GM20000 (cell line): ENCODE measurements around the gene APOL1.

ENCODE experiments used
- DNase-seq: peaks from one replicate; pipeline ENCODE4 v3.0.0; 2012; ENCODE audit warnings: low spot score
- TF ChIP-seq, protein P1 (sequence below): IDR thresholded peaks from 2 replicates; pipeline ENCODE4 v1.5.1; 2012; ENCODE audit warnings: mild to moderate bottlenecking, control low read depth; ENCODE audit errors: extremely low read depth, missing control alignments

Gene APOL1

DNA sequence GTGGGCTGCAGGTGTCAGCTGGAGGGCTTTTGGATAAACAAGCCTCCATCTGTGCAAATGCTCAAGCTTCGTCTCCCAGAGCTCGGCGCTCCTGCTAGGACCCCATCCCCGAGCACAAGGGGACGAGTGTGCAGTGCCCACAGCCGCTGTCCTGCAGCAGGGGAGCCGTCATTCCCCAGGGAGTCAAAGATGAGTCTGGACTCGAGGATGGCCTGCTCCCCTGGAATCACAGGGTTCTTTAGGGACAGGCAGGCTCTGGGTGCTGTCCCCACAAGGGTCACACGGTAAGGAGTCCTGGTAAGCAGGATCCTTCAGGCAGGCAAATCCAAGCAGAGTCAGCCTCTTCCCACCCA is 50.2 kb downstream of the APOL1 start:
- DNase-seq: no peak
- TF ChIP-seq, protein P1, sequence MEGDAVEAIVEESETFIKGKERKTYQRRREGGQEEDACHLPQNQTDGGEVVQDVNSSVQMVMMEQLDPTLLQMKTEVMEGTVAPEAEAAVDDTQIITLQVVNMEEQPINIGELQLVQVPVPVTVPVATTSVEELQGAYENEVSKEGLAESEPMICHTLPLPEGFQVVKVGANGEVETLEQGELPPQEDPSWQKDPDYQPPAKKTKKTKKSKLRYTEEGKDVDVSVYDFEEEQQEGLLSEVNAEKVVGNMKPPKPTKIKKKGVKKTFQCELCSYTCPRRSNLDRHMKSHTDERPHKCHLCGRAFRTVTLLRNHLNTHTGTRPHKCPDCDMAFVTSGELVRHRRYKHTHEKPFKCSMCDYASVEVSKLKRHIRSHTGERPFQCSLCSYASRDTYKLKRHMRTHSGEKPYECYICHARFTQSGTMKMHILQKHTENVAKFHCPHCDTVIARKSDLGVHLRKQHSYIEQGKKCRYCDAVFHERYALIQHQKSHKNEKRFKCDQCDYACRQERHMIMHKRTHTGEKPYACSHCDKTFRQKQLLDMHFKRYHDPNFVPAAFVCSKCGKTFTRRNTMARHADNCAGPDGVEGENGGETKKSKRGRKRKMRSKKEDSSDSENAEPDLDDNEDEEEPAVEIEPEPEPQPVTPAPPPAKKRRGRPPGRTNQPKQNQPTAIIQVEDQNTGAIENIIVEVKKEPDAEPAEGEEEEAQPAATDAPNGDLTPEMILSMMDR: no peak

DNA sequence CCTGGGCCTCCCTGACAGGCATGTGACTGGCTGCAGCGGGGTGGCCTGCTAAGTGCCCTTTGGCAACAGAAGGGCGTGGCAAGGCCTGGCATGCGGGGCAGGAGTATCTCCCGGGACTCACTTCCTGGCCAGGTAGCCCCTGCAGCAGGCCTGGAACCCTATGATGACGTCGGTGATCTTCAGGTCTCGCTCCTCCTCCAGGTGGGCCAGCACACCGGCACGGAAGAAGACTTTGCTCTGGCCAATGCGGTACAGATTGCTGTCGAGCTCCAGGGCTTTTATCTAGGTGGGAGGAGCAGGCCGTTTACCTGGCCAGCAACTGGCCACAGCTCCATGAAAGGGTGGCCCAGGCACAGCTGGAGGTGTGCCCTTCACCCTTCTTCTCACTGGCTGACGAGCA is 50.9 kb downstream of the APOL1 start:
- no peak for DNase-seq

DNA sequence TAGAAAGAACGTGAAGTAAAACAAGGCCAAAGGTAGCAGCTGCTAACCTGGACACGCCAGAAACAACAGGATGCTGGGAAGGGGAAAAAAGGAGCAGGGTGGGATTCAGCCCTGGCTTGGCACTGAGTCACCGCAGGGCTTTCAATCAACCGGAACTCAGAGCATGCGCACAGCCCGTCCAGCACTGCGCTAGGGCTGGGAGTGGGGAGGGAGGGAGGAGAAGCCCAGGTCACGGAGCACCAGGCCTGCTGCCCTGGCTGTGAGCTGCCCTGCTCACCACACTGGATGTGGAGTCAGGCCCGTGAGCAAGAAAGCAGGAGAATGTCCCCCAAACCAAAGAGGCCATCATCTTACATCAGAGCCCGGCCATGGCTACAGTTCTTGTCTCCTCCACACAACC is 51.5 kb downstream of the APOL1 start:
- TF ChIP-seq, protein P1: no peak
- DNase-seq: no peak

More for the DNA sequence above, 50.9 kb downstream of the APOL1 start:
- TF ChIP-seq, protein P1: no peak

DNA sequence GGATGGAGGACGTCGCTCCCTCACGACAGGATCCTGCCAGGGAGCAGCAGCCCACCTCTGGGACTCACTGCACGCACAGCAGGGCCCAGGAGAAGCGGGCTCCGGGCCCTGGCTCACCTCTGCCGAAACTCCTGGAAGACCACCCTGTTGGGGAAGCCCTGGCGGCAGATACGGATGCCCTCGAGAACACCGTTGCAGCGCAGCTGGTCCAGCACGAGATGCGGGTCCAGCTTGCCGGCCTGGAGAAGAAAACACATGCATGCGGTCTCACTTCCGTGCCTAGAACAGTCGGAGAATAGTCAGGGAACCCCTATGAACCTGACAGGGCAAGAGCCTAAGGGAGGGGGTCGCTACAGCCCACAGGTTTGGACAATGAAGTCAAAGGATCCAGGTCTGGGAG is 52.9 kb downstream of the APOL1 start:
- TF ChIP-seq, protein P1: no peak
- DNase-seq: no peak

DNA sequence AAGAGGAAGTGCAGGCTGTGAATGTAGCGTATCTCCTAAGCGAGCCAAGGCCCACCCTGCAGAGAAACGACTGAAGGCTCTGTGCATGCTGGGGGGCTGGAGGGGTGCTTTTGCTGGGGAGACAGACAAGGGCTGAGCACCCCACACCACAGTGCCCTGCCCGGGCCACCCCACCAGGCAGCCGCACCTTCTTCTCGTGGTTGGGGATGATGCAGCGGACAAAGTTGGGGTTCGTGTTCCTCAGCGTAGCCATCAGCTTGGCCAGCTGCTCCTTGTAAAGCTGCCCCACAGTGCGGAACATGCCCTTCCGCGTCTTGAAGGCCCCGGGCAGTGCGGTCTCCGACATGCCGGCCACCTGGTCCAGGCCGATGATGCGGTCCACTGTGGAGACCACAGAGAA is 53.3 kb downstream of the APOL1 start:
- no peak for DNase-seq
- TF ChIP-seq, protein P1: no peak

DNA sequence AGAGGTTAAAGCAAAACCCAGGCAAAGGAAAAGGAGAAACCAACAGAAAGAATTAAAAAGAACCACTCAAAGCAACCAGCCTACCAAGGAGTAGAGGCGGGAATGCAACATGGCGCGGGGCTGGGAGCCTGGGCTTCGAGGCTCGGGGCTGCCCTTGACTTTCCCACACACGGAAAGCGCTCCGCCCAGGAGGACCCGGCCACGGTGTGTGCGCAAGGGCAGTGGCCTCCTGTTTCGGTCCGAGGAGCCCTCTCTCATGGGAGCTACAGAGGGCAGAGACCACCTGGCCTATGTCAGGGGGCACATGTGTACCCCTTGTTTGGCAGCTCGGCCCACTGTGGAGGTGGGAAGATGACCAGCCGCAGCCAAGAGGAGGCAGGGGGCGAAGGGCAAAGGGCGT is 55.9 kb downstream of the APOL1 start:
- TF ChIP-seq, protein P1: no peak
- no peak for DNase-seq

DNA sequence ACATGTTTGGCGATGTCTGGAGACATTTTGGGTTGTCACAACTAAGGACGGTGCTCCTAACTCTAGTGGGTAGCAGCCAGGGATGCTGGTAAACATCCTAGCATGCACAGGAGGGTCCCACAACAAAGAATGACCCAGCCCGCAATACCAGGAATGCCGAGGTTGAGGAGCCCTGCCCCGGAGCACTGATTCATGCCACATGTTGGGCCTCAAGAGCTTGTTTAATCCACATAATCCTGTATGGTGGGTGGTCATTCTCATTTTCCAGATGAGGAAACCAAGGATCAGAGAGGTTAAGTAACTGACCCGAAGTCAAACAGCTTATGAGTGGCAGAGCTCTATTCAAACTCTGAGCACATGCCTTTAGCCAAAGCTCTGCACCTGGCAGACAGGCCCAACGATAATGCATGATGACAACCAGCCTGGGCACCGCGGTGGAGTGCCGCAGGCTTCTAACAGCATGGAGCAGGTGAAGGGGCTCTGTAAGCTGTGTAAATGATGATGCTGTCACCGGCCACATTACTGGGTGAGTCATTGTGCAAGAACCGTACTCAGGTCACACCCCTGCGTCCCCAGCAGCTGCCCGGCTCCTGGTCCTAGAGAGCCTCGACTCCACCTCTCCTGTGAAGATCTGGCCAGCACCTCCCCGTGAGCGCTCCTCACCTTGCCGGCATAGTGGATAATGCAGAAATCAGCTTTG is 58.6 kb downstream of the APOL1 start:
- TF ChIP-seq, protein P1: no peak
- DNase-seq: no peak
